ENCODE measurements around the gene SLC25A21.

DNA sequence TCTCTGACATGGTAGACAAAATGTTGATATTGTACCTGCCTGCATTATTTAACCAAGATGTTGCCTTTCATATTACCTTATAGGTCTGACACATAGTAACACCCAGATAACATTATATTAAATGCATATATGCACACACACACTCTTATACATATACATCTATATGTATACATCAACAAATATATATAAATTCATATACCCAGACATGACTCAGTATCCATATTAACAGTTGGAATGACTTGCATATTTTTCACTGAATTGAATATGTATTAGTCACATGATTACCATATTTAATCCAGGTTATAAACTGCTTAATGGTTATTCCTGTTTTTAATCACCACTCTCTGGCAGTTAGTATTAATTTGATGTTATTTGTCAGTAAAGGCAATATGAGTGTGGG, 425.5 kb downstream of the SLC25A21 start:
- TF ChIP-seq, protein P1, sequence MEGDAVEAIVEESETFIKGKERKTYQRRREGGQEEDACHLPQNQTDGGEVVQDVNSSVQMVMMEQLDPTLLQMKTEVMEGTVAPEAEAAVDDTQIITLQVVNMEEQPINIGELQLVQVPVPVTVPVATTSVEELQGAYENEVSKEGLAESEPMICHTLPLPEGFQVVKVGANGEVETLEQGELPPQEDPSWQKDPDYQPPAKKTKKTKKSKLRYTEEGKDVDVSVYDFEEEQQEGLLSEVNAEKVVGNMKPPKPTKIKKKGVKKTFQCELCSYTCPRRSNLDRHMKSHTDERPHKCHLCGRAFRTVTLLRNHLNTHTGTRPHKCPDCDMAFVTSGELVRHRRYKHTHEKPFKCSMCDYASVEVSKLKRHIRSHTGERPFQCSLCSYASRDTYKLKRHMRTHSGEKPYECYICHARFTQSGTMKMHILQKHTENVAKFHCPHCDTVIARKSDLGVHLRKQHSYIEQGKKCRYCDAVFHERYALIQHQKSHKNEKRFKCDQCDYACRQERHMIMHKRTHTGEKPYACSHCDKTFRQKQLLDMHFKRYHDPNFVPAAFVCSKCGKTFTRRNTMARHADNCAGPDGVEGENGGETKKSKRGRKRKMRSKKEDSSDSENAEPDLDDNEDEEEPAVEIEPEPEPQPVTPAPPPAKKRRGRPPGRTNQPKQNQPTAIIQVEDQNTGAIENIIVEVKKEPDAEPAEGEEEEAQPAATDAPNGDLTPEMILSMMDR (IDR thresholded peaks at IDR 0.05), result no peak
- TF ChIP-seq REST (IDR thresholded peaks at IDR 0.05; ENCODE audit: insufficient read depth in 1 of 2, low read depth in 2 of 2, low read length in 1 of 2) (no peak), POLR2AphosphoS5 (IDR thresholded peaks at IDR 0.05; ENCODE audit: low read depth, low read length) (no peak), TCF7L2 (IDR thresholded peaks at IDR 0.05; ENCODE audit: low read depth, low read length) (no peak), SIN3A (IDR thresholded peaks at IDR 0.05; ENCODE audit: borderline replicate concordance, insufficient read depth, low read depth, low read length) (no peak)
